C4-2B (cell line): ENCODE data around the gene EPC1.

ENCODE experiments used
- ZFX ChIP-seq: fragments of 450-650 bp; IDR thresholded peaks from 2 replicates; pipeline ENCODE4 v1.6.1; 2017
- TF ChIP-seq, protein P1 (sequence below): fragments of 450-650 bp; conservative IDR thresholded peaks from 2 replicates; pipeline ENCODE4 v1.5.1; 2017; ENCODE audit warnings: mild to moderate bottlenecking

DNA sequence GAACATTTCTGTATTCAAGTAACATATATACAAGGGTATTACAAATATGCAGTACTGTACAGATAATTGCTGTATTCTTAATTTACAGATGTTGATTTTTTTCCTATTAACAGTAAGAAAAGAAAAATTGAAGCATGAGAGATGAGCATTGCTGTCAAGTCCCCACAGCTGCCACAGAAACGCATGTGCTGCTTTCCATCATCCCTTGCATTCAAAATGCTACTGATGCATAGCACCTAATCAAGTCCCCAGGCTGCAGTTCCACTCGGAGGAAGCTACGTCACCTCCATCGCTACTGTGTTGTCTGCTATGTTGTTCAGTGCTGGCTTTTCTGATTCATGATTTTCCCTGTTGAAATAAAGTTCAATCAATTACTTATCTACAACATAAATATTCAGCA is 78.2 kb downstream of the EPC1 start:
- TF ChIP-seq, protein P1, sequence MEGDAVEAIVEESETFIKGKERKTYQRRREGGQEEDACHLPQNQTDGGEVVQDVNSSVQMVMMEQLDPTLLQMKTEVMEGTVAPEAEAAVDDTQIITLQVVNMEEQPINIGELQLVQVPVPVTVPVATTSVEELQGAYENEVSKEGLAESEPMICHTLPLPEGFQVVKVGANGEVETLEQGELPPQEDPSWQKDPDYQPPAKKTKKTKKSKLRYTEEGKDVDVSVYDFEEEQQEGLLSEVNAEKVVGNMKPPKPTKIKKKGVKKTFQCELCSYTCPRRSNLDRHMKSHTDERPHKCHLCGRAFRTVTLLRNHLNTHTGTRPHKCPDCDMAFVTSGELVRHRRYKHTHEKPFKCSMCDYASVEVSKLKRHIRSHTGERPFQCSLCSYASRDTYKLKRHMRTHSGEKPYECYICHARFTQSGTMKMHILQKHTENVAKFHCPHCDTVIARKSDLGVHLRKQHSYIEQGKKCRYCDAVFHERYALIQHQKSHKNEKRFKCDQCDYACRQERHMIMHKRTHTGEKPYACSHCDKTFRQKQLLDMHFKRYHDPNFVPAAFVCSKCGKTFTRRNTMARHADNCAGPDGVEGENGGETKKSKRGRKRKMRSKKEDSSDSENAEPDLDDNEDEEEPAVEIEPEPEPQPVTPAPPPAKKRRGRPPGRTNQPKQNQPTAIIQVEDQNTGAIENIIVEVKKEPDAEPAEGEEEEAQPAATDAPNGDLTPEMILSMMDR, result no peak
- TF ChIP-seq ZFX, result no peak
